Measurements from ENCODE around the gene KRTAP5-6. TPM values are rescaled to one million over a fixed set of nuclear protein-coding genes. Genes with fewer than 3 reads are reported as not detected.
A peak's percentile ranks its signal among the peaks of the same experiment; 100 is the strongest.

Gene KRTAP5-6
- total RNA-seq, 1 donor, result not detected

- TF ChIP-seq, protein P1, sequence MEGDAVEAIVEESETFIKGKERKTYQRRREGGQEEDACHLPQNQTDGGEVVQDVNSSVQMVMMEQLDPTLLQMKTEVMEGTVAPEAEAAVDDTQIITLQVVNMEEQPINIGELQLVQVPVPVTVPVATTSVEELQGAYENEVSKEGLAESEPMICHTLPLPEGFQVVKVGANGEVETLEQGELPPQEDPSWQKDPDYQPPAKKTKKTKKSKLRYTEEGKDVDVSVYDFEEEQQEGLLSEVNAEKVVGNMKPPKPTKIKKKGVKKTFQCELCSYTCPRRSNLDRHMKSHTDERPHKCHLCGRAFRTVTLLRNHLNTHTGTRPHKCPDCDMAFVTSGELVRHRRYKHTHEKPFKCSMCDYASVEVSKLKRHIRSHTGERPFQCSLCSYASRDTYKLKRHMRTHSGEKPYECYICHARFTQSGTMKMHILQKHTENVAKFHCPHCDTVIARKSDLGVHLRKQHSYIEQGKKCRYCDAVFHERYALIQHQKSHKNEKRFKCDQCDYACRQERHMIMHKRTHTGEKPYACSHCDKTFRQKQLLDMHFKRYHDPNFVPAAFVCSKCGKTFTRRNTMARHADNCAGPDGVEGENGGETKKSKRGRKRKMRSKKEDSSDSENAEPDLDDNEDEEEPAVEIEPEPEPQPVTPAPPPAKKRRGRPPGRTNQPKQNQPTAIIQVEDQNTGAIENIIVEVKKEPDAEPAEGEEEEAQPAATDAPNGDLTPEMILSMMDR (IDR thresholded peaks at IDR 0.05; ENCODE audit: insufficient read depth, low read depth, low read length), result no peak
- peak; percentile 48 for DNase-seq (ENCODE audit: low read depth)
- H3K4me3 ChIP-seq (ENCODE audit: low read depth, low read length), result no peak overlapping the region
Observed at GRCh38 chr11:1691026-1691877, 5.7 kb upstream of the KRTAP5-6 start.

GRCh38 chr11:1691878-1692707 lies 4.9 kb upstream of the KRTAP5-6 start:
- TF ChIP-seq, protein P1 (IDR thresholded peaks at IDR 0.05; ENCODE audit: insufficient read depth, low read depth, low read length), result no peak
- DNase-seq (ENCODE audit: low read depth), result no peak
- H3K4me3 ChIP-seq (ENCODE audit: low read depth, low read length), result no peak overlapping the region

DNA sequence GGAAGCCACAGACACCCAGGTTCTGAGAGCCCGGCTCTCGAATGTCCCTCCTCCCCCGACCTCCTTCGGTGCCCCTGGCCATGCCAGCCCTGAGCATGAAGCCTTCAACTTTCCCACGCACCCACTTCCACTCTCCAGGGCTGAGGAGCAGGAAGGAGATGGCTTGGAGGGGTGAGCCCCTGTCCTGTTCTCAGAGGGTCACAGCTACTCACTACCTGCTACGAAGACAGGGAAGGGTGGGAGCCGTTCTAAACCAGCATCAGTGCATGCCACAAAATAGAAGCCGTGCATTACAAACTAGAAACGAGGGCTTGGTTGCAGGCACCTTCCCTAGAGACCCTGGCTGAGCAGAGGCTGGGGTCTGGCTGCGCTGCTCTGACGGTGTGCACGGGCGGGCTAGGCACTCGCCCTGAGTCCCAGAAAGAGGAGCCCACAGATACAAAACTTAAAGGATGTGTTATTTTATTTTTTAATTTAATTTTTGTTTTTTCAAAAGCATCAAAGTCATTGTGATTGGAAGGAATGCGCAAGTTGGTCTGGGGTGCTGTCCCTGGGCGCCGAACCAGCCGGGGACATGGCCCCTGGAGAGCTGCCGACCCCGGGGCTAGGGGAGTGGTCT lies 4.2 kb upstream of the KRTAP5-6 start:
- DNase-seq (ENCODE audit: low read depth), result no peak

DNA sequence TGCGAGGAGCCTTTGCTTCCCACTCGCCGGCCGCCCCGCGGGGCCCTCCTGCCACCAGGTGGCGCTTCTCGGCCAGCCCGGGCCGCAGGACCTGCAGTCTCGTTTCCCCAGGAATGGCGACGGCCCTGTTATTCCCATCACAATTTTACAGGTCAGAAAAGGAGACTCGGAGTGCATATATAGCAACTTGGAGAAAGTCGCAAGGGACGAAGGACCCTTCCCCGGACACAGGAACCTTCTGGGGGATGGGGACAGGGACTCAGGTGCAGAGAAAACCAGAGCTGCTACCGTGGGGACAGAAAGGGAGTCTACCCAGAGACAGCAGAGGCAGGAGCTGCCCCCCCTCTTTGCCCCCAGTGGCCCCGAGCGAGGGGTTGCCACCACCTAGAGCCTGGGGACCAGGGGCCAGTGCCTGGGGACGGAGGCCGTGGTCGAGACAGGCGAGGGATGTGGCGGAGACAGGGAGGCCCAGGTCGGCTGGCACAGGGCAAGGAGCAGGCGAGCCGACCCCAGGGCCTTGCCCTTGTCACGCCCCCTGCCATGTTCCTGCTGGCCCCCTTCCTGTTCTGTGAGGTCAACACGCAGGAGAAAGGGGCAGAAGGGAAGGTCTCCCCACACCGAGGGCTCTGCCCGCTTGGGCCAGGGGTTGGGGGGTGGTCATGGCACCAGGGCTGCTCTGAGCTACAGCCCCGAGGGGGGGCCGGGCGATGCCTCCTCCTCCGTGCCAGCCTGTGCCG lies 3.5 kb upstream of the KRTAP5-6 start:
- peak; percentile 65 for DNase-seq (ENCODE audit: low read depth)
- H3K4me3 ChIP-seq (ENCODE audit: low read depth, low read length), result peak overlapping the region; percentile 22
- TF ChIP-seq, protein P1 (IDR thresholded peaks at IDR 0.05; ENCODE audit: insufficient read depth, low read depth, low read length), result peak; percentile 86

More for the DNA sequence above, 4.2 kb upstream of the KRTAP5-6 start:
- TF ChIP-seq, protein P1 (IDR thresholded peaks at IDR 0.05; ENCODE audit: insufficient read depth, low read depth, low read length), result no peak
- no peak overlapping the region for H3K4me3 ChIP-seq (ENCODE audit: low read depth, low read length)

DNA sequence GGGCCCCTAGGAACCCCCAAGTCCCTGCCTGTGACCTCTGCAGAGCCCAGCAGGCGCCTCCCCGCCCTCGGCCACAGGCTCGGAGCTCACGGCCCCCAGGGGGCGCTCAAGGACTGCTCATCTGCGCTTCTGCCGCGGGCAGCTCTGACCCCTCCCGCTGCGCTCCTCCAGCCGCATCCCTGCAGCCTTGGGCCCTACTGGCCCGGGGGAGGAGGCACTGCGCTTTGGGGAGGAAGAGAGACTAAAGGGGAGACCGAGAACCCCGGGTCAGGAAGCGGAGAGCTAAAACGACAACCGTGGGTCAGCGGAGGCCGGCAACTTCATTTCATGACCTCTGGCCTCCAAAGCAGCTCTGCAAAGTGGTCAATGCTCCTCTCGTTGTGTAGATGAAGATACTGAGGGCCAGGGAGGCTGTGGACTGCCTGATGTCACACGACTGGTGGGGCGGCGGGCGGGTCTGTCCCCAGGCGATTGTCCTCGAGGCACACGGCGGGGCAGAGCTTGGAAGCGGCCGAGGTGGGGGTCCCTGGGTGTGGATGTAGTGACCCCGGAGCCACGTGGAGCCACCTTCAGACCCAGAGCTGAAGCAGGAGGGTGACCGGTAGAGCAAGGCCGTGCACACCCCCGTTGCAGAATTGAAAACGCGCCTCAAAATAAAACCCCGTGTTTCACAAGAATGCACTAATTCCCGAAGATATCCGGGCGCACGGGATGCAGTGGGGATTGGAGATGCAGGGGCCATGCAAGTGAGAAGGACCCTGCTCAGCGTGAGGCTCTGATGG lies 2.7 kb upstream of the KRTAP5-6 start:
- DNase-seq (ENCODE audit: low read depth), result peak; percentile 67
- H3K4me3 ChIP-seq (ENCODE audit: low read depth, low read length), result no peak overlapping the region
- TF ChIP-seq, protein P1 (IDR thresholded peaks at IDR 0.05; ENCODE audit: insufficient read depth, low read depth, low read length), result peak; percentile 86
